NCI-H446 treated with DMSO at 0.1 percent for 48 hours (cell line): ENCODE results near the gene KIF1B.
"Not testable (repeated sequence)": the region's sequence is repeated elsewhere in the genome, so short reads cannot be mapped to it uniquely, and the experiment has no call there.

Experiments used
- DNase-seq: peaks from one replicate; lab custom pipeline; 2025; lab: John Stamatoyannopoulos, UW

Gene KIF1B

DNA sequence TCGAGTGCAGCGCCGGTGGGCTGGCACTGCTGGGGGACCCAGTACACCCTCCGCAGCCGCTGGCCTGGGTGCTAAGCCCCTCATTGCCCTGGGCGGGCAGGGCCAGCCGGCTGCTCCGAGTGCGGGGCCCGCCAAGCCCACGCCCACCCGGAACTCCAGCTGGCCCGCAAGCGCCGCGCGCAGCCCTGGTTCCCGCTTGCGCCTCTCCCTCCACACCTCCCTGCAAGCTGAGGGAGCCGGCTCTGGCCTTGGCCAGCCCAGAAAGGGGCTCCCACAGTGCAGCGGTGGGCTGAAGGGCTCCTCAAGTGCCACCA, 216.1 kb downstream of the KIF1B start:
- DNase-seq = not testable (repeated sequence)

DNA sequence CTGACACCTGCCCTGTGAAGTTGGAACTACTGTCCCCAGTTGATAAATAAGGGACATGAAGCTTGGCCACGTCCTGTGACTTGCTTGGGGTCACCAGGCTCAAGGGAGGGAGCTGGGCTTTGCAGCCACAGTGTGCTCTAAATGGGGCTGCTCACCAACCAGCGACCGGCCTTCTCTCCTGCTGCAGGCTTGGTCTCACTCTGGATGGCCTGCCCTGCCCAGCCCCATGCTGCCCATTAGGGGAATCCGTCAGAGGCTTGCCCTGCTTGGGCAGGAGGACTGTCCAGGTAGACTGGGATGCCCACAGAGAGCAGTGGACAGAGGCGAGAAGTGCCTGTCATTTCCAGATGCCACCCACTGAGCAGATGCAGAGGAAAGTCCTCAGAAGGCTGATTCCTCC, 218.6 kb downstream of the KIF1B start:
- DNase-seq = no peak

DNA sequence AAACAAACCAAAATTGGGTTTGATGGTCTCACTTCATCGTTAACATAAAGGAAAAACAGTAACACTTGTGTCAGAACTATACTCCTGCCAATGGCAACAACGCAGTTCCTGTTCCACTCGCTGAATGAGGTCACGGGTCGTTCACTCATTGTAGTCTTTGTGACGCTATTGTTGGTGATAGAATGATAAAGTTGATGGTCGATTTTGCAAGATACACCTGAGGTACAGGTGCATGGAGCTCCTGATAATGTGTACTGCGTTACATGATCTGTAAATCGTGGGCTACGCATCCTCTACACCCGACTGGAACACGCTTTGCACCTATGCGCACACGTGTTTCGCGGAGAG, 219.5 kb downstream of the KIF1B start:
- no peak for DNase-seq

DNA sequence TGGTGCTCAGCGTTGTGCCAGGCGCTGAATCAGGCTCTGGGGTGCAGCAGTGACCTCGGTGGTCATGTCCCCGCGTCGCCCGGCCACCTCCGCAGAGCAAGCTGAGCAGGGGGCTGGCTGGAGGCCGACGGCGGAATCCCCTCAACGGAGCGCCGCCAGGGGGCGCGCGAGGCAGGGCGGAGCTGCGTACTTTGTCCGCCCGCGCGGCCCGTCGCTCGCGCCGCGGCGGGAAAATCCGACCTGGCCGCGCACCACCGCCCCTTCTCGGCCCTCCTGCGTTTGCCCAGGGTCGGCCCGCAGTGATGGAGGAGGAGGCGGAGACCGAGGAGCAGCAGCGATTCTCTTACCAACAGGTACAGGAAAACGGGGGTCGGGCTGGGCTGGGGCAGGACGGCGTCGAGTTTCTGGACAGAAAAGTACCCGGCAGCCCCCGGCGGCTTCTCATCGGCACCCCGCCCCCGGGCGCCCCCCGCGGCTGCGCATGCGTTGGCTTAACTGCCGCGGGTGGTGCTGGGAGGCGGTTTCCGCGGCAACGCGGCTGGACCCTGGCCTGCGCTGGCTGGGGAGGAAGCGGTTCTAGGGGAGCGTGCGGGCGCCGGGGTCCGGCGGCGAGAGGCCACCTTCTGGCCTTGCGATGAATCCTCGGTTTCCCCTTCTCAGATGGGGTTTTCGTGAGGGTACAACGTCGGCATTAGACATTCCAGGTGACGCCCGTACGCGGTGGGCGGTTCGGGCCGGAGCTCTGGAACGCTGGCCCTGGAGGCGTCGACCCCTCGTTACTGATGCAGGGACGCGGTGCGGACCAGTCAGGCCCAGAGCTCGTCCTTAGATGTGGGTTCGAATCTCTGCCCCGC, 220.1 kb downstream of the KIF1B start, which contains the start of gene CENPS:
Gene CENPS, plus strand, starts transcription at position 218 of the 854 bp plus-strand sequence. Its CDS starts 85 bp downstream, at position 303.
- peak; percentile 82 for DNase-seq
